Heart left ventricle (tissue), 13 donors: Measurements from ENCODE around the gene SMARCA5.

ENCODE experiments used
- CTCF ChIP-seq, 12 donors: fragments of 200-600 bp; sonication (generic) in 4 of 12; IDR thresholded peaks; one replicate each; pipeline versions ENCODE4 v1.5.0 to v1.8.0; 2018 to 2022; ENCODE audit warnings: antibody characterized with exemption in 12 of 12, mild to moderate bottlenecking in 5 of 12
- POLR2A ChIP-seq, 2 donors: fragments of 450-650 bp; IDR thresholded peaks; one replicate each; pipeline ENCODE4 v1.6.1; 2017; ENCODE audit warnings: antibody characterized with exemption in 2 of 2, mild to moderate bottlenecking in 2 of 2, moderate library complexity in 2 of 2
- donor health status: ischemic (EF 13 %, LVEDD 7.1; RV severe dilation, severe dysfunction).
- donor health status: DM: no; HTN: yes; CAD: no.
- donor health status: DM: no; HTN: no; CAD: no.
- donor health status: ischemic (EF 25% LVEDD 6.9; RV normal size, moderate dysfunction).
- donor health status: ischemic (EF 25% LVEDD 5.7; RV mildly dilated, moderate dysfunction).
- donor health status: ischemic (EF 35%, LVEDD 5.7; RV mildly dilated, moderate dysfunction).
- donor health status: nonischemic (EF 11% LVEDD 7.7; RV severe dilation, severe dysfunction).
- donor health status: DM: yes; HTN: yes; CAD: no.
- donor health status: PGD.
- donor health status: ischemic (EF 29% LVEDD 5.4; RV normal size, mild dysfunction).
- donor health status: nonischemic (EF 23%, LVEDD 6.1; RV moderate dilation, normal function).

- TF ChIP-seq CTCF (IDR thresholded peaks at IDR 0.05), result no peak
- TF ChIP-seq POLR2A (IDR thresholded peaks at IDR 0.05), result no peak
These were observed 46.2 kb downstream of the SMARCA5 start for GRCh38 chr4:143559757-143560147.
